PC-3 (cell line): ENCODE measurements around the gene ADGRF3. TPM values are rescaled to one million over a fixed set of nuclear protein-coding genes. Genes with fewer than 3 reads are reported as not detected.

ENCODE experiments used
- ATAC-seq: fragments of 200-7000 bp; cut with Tn5 transposase; 2 replicates; pipeline ENCODE4 v1.9.1; 2020; ENCODE audit warnings: mild to moderate bottlenecking, moderate library complexity
- BruUV-seq: library from RNA; stranded (reverse); fragments of 400-500 nt; replicated peaks from 2 replicates; lab custom pipeline; 2021; lab: Mats Ljungman, UMichigan
- CTCF ChIA-PET: fragments of 300-600 bp; sonication (Branson Sonifier 250); formaldehyde crosslinking; loops from one replicate; lab custom pipeline; 2022; ENCODE audit warnings: antibody characterized with exemption; lab: Charles Lee
- POLR2A ChIA-PET: fragments of 300-600 bp; sonication (Branson Sonifier 250); formaldehyde crosslinking; loops from one replicate; lab custom pipeline; 2022; ENCODE audit warnings: antibody characterized with exemption; ENCODE audit not compliant: unreplicated experiment; lab: Charles Lee
- DNase-seq: peaks from one replicate; pipeline ENCODE4 v3.0.0-alpha.2; 2015
- H2AFZ ChIP-seq: fragments of 300-600 bp; sonication (generic); 2 replicates; pipeline ENCODE4 v1.6.0; 2016; ENCODE audit warnings: antibody characterized with exemption, low read length
- H3F3A ChIP-seq: fragments of 300-600 bp; sonication (generic); one replicate; pipeline ENCODE4 v1.6.0; 2017; ENCODE audit warnings: antibody characterized with exemption, low read length, control low read depth, mild to moderate bottlenecking; ENCODE audit not compliant: unreplicated experiment
- H3K27ac ChIP-seq: fragments of 300-600 bp; sonication (generic); 2 replicates; pipeline ENCODE4 v1.5.1; 2016; ENCODE audit warnings: mild to moderate bottlenecking, low read length
- H3K27me3 ChIP-seq: fragments of 300-600 bp; sonication (generic); 2 replicates; pipeline ENCODE4 v1.6.1; 2016; ENCODE audit warnings: low read length, mixed read lengths
- H3K36me3 ChIP-seq: fragments of 300-600 bp; sonication (generic); 2 replicates; pipeline ENCODE4 v1.6.1; 2016; ENCODE audit warnings: low read depth, mixed run types, low read length, mixed read lengths
- H3K4me1 ChIP-seq: fragments of 300-600 bp; sonication (generic); 2 replicates; pipeline ENCODE4 v1.5.1; 2016; ENCODE audit warnings: low read length; ENCODE audit not compliant: insufficient read depth
- H3K4me2 ChIP-seq: fragments of 300-600 bp; sonication (generic); 2 replicates; pipeline ENCODE4 v1.6.0; 2016; ENCODE audit warnings: low read length
- H3K4me3 ChIP-seq: fragments of 300-600 bp; sonication (generic); 2 replicates; pipeline ENCODE4 v1.5.1; 2016; ENCODE audit warnings: mild to moderate bottlenecking, low read length, mixed read lengths
- H3K79me2 ChIP-seq: fragments of 300-600 bp; sonication (generic); 2 replicates; pipeline ENCODE4 v1.6.1; 2017; ENCODE audit warnings: low read length, mixed read lengths
- H3K9ac ChIP-seq: fragments of 300-600 bp; sonication (generic); 2 replicates; pipeline ENCODE4 v1.6.0; 2016; ENCODE audit warnings: mild to moderate bottlenecking, low read length
- H3K9me2 ChIP-seq: fragments of 300-600 bp; sonication (generic); replicated peaks from 2 replicates; pipeline ENCODE4 v1.6.1; 2016; ENCODE audit warnings: mixed run types, low read length, mixed read lengths
- H3K9me3 ChIP-seq: fragments of 300-600 bp; sonication (generic); 2 replicates; pipeline ENCODE4 v1.6.1; 2016; ENCODE audit warnings: low read length, mixed read lengths
- H4K20me1 ChIP-seq: fragments of 300-600 bp; sonication (generic); 2 replicates; pipeline ENCODE4 v1.6.1; 2016; ENCODE audit warnings: low read length, mixed read lengths
- EZH2 ChIP-seq: fragments of 300-600 bp; sonication (generic); IDR thresholded peaks from one replicate; pipeline ENCODE4 v1.6.1; 2017; ENCODE audit warnings: antibody characterized with exemption, mild to moderate bottlenecking, low read length; ENCODE audit not compliant: unreplicated experiment
- EZH2phosphoT487 ChIP-seq: fragments of 300-600 bp; sonication (generic); IDR thresholded peaks from 2 replicates; pipeline ENCODE4 v1.6.1; 2018; ENCODE audit warnings: mild to moderate bottlenecking, antibody characterized with exemption, low read length, borderline replicate concordance
- intact Hi-C: fragments of 100-400 bp; cut with micrococcal nuclease; formaldehyde crosslinking; loops from 2 replicates; pipeline ENCODE4 v1.9.0; 2023
- total RNA-seq: library from RNA; depleted of rRNA; stranded (reverse); fragments of >200 nt; gene quantifications from 2 replicates; pipeline ENCODE4 v1.2.3, GENCODE V29; 2014
- TF ChIP-seq, protein P1 (sequence below): fragments of 300-600 bp; sonication (generic); conservative IDR thresholded peaks from 2 replicates; pipeline ENCODE4 v1.5.1; 2017; ENCODE audit warnings: antibody characterized with exemption, low read depth, mild to moderate bottlenecking, low read length

The ADGRF3 gene
- total RNA-seq, 1 experiment from 2014 or later: not detected

DNA sequence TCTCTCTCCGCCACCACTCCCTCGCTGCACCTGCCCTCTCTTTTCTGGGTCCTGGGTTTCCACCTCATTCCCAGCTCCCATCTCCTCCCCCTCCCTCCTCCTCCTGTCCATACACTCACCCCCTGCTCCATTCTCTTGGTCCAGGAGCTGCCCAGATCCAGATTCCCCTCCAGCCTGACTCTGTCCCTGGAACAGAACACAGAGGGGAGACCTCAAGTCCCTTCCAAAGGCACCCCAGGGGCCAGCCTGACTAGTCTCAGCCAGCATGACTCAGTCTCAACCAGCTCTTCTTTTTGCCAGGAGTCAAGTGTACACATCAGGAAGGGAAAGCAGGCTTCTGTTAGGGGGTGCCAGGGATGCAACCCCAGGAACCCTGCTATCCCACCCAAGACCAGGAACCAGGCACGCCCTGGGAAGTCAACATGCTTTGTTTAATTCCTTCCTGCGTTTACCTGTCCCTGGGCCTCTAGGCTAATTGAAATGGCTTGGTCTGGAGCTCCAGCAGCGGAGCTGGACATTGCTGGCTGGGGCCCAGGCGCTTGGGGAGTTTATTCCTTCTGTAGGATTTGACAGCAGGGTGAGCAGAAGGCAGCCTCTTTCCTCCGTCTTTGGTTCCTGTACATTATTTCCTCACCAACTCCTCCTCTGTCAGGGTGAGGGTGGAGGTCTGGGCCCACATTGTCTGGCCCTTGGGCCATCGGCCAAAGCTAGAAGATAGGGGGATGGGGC is 29.0 kb downstream of the ADGRF3 start:
- no peak overlapping the region for H3K4me2 ChIP-seq
- ChIA-PET CTCF (no interaction called here), POLR2A (no interaction called here)
- intact Hi-C loops: no loop called here
- H3K9me3 ChIP-seq: no peaks in the 10 kb centered on the region
- no peak overlapping the region for H2AFZ ChIP-seq
- no peaks in the 10 kb centered on the region for H3K9me2 ChIP-seq
- BruUV-seq: no TSS peak
- H3K9ac ChIP-seq: no peak overlapping the region
- H3K4me3 ChIP-seq: no peak overlapping the region
- no peaks in the 10 kb centered on the region for H3K79me2 ChIP-seq
- no peaks in the 10 kb centered on the region for H3F3A ChIP-seq
- H3K27ac ChIP-seq: no peak overlapping the region
- ATAC-seq: no peak
- H3K36me3 ChIP-seq: no peaks in the 10 kb centered on the region
- TF ChIP-seq EZH2 (no peak), EZH2phosphoT487 (no peak)
- H3K4me1 ChIP-seq: no peaks in the 10 kb centered on the region
- H3K27me3 ChIP-seq: no peaks in the 10 kb centered on the region
- DNase-seq: no peak
- no peaks in the 10 kb centered on the region for H4K20me1 ChIP-seq

DNA sequence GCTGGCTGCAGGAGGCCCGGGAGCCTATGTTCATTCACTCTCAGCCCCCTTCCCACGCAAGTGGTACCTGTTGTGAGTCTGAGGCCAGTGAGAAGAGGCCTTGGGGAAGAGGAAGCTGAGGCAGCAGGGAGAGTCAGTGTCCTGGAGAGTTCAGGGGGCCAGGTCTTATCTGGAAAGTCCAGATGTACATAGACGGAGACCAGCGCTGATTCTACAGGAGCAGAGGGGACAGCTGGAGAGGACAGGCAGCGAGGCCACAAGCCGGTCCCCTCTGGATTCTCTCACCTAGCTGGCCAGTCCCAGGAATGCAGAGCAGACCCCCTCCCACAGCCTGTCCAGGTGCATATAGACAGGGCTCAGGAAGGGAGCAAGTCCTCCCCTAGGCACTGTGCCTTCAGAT is 29.7 kb downstream of the ADGRF3 start:
- Histone ChIP-seq H3K27ac (no peak overlapping the region), H3K79me2 (no peaks in the 10 kb centered on the region), H3K27me3 (no peaks in the 10 kb centered on the region), H2AFZ (no peak overlapping the region), H4K20me1 (no peaks in the 10 kb centered on the region), H3K4me2 (no peak overlapping the region), H3K4me3 (no peak overlapping the region), H3K36me3 (no peaks in the 10 kb centered on the region), H3K4me1 (no peaks in the 10 kb centered on the region), H3F3A (no peaks in the 10 kb centered on the region), H3K9me3 (no peaks in the 10 kb centered on the region), H3K9me2 (no peaks in the 10 kb centered on the region), H3K9ac (no peak overlapping the region)
- intact Hi-C loops: no loop called here
- ChIA-PET POLR2A (no interaction called here), CTCF (no interaction called here)
- BruUV-seq: no TSS peak
- no peak for ATAC-seq
- TF ChIP-seq EZH2 (no peak), EZH2phosphoT487 (no peak)
- TF ChIP-seq, protein P1, sequence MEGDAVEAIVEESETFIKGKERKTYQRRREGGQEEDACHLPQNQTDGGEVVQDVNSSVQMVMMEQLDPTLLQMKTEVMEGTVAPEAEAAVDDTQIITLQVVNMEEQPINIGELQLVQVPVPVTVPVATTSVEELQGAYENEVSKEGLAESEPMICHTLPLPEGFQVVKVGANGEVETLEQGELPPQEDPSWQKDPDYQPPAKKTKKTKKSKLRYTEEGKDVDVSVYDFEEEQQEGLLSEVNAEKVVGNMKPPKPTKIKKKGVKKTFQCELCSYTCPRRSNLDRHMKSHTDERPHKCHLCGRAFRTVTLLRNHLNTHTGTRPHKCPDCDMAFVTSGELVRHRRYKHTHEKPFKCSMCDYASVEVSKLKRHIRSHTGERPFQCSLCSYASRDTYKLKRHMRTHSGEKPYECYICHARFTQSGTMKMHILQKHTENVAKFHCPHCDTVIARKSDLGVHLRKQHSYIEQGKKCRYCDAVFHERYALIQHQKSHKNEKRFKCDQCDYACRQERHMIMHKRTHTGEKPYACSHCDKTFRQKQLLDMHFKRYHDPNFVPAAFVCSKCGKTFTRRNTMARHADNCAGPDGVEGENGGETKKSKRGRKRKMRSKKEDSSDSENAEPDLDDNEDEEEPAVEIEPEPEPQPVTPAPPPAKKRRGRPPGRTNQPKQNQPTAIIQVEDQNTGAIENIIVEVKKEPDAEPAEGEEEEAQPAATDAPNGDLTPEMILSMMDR: no peak
- no peak for DNase-seq

DNA sequence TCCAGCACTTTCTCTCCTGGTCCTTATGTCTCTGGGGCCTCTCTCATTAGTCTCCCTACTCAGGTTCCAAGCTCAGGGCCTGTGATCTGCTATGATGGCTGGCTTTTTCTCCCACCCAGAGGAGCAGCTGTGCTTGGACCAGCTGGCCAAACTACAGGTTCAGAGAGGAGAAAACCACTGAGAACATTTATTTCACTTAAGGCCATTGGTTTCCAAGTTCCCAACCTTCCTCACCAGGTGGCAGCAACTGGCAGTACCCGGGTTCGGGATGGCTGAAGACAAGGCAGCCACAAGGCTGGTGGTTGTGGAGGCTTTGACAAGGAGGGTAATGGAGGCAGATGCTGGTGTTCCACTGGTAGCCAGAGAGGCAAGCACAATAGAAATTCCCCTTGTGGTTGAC is 30.5 kb downstream of the ADGRF3 start:
- ATAC-seq: peak; percentile 23; the same call in 1 of the 2 replicates
- no peak for TF ChIP-seq EZH2
- TF ChIP-seq, protein P1: peak; percentile 52
- H2AFZ ChIP-seq: no peak overlapping the region
- H3K9me2 ChIP-seq: no peaks in the 10 kb centered on the region
- no peaks in the 10 kb centered on the region for H4K20me1 ChIP-seq
- H3K27ac ChIP-seq: no peak overlapping the region
- no peak overlapping the region for H3K4me2 ChIP-seq
- intact Hi-C loops: no loop called here
- H3K9ac ChIP-seq: no peak overlapping the region
- H3K27me3 ChIP-seq: no peaks in the 10 kb centered on the region
- no peak overlapping the region for H3K4me3 ChIP-seq
- POLR2A ChIA-PET: no interaction called here
- H3K36me3 ChIP-seq: no peaks in the 10 kb centered on the region
- H3K9me3 ChIP-seq: no peaks in the 10 kb centered on the region
- H3F3A ChIP-seq: no peaks in the 10 kb centered on the region
- CTCF ChIA-PET: no interaction called here
- H3K79me2 ChIP-seq: no peaks in the 10 kb centered on the region
- no TSS peak for BruUV-seq
- DNase-seq: peak; percentile 46
- H3K4me1 ChIP-seq: no peaks in the 10 kb centered on the region
